ENCODE data around the gene DNAJB4. TPM values are rescaled to one million over a fixed set of nuclear protein-coding genes. Genes with fewer than 3 reads are reported as not detected.

Gene DNAJB4
- total and polyA plus RNA-seq, 2 of the 8 experiments (the other 6 are each of a cell fraction or from before 2014, with no cell fraction given) = 6.6 to 21.8 TPM

DNA sequence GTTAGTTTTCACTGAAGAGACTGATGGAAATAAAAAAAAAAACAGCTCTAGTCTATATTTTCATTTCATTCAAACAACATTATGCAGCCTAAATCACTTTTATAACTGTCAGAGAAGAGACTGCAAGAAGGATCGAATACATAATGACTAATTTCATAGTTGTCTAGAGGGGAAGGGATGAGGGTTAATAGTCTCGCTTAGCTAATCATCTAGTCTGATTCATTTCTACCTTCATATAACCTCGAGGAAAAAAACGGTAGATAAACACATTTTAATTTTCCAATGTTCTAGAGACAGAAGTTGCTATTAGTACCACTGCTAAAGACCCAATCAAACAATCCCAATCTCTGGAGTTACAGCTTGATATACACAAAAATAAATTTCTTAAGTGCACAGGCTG is 29.4 kb upstream of the DNAJB4 start (continued):
- TF ChIP-seq, protein P1, sequence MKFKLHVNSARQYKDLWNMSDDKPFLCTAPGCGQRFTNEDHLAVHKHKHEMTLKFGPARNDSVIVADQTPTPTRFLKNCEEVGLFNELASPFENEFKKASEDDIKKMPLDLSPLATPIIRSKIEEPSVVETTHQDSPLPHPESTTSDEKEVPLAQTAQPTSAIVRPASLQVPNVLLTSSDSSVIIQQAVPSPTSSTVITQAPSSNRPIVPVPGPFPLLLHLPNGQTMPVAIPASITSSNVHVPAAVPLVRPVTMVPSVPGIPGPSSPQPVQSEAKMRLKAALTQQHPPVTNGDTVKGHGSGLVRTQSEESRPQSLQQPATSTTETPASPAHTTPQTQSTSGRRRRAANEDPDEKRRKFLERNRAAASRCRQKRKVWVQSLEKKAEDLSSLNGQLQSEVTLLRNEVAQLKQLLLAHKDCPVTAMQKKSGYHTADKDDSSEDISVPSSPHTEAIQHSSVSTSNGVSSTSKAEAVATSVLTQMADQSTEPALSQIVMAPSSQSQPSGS (IDR thresholded peaks at IDR 0.05; ENCODE audit: low read length) = no peak
